ENCODE results near the gene PACRG.

GRCh38 chr6:163120223-163120622 is 392.4 kb downstream of the PACRG start:
- TF ChIP-seq SMC3 (IDR thresholded peaks at IDR 0.05; ENCODE audit: low read length) (no peak), MAX (IDR thresholded peaks at IDR 0.05) (no peak), TSC22D2 (CRISPR knock-in tag; IDR thresholded peaks at IDR 0.05; ENCODE audit: borderline replicate concordance) (no peak), ZFP37 (CRISPR knock-in tag; IDR thresholded peaks at IDR 0.05; ENCODE audit: borderline replicate concordance) (no peak), ZNF782 (CRISPR knock-in tag; IDR thresholded peaks at IDR 0.05; ENCODE audit: borderline replicate concordance) (no peak), MEIS1 (CRISPR knock-in tag; IDR thresholded peaks at IDR 0.05; ENCODE audit: borderline replicate concordance) (no peak), TCF7L2 (IDR thresholded peaks at IDR 0.05; ENCODE audit: low read depth, low read length) (no peak)
- TF ChIP-seq, protein P1, sequence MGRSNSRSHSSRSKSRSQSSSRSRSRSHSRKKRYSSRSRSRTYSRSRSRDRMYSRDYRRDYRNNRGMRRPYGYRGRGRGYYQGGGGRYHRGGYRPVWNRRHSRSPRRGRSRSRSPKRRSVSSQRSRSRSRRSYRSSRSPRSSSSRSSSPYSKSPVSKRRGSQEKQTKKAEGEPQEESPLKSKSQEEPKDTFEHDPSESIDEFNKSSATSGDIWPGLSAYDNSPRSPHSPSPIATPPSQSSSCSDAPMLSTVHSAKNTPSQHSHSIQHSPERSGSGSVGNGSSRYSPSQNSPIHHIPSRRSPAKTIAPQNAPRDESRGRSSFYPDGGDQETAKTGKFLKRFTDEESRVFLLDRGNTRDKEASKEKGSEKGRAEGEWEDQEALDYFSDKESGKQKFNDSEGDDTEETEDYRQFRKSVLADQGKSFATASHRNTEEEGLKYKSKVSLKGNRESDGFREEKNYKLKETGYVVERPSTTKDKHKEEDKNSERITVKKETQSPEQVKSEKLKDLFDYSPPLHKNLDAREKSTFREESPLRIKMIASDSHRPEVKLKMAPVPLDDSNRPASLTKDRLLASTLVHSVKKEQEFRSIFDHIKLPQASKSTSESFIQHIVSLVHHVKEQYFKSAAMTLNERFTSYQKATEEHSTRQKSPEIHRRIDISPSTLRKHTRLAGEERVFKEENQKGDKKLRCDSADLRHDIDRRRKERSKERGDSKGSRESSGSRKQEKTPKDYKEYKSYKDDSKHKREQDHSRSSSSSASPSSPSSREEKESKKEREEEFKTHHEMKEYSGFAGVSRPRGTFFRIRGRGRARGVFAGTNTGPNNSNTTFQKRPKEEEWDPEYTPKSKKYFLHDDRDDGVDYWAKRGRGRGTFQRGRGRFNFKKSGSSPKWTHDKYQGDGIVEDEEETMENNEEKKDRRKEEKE (IDR thresholded peaks at IDR 0.05): no peak
- TF ChIP-seq, protein P2, sequence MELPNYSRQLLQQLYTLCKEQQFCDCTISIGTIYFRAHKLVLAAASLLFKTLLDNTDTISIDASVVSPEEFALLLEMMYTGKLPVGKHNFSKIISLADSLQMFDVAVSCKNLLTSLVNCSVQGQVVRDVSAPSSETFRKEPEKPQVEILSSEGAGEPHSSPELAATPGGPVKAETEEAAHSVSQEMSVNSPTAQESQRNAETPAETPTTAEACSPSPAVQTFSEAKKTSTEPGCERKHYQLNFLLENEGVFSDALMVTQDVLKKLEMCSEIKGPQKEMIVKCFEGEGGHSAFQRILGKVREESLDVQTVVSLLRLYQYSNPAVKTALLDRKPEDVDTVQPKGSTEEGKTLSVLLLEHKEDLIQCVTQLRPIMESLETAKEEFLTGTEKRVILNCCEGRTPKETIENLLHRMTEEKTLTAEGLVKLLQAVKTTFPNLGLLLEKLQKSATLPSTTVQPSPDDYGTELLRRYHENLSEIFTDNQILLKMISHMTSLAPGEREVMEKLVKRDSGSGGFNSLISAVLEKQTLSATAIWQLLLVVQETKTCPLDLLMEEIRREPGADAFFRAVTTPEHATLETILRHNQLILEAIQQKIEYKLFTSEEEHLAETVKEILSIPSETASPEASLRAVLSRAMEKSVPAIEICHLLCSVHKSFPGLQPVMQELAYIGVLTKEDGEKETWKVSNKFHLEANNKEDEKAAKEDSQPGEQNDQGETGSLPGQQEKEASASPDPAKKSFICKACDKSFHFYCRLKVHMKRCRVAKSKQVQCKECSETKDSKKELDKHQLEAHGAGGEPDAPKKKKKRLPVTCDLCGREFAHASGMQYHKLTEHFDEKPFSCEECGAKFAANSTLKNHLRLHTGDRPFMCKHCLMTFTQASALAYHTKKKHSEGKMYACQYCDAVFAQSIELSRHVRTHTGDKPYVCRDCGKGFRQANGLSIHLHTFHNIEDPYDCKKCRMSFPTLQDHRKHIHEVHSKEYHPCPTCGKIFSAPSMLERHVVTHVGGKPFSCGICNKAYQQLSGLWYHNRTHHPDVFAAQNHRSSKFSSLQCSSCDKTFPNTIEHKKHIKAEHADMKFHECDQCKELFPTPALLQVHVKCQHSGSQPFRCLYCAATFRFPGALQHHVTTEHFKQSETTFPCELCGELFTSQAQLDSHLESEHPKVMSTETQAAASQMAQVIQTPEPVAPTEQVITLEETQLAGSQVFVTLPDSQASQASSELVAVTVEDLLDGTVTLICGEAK (IDR thresholded peaks at IDR 0.05): no peak
- TF ChIP-seq, protein P2 (CRISPR knock-in tag; IDR thresholded peaks at IDR 0.05): no peak
